ENCODE results near the gene ALKBH7. TPM values are rescaled to one million over a fixed set of nuclear protein-coding genes. Genes with fewer than 3 reads are reported as not detected.

ALKBH7 gene
- total RNA-seq, 1 experiment from 2014 or later = 70.0 TPM

- Mint-ChIP-seq H3K4me3 (ENCODE audit: unreplicated experiment) (no peak overlapping the region), H3K9me3 (ENCODE audit: unreplicated experiment) (no peaks in the 10 kb centered on the region), H3K27ac (ENCODE audit: unreplicated experiment) (peak overlapping the region; percentile 63), H3K36me3 (ENCODE audit: insufficient read depth, unreplicated experiment) (peaks cover 79% of the 10 kb centered on the region), H3K4me1 (ENCODE audit: low read depth, unreplicated experiment) (no peaks in the 10 kb centered on the region), H3K27me3 (ENCODE audit: insufficient read depth, unreplicated experiment) (no peaks in the 10 kb centered on the region)
- Histone ChIP-seq H3K27me3 (replicated peaks; ENCODE audit: control insufficient read depth, insufficient read depth, low read length) (no peaks in the 10 kb centered on the region), H3K4me3 (ENCODE audit: low read depth, low read length) (no peak overlapping the region), H3K9me3 (no peaks in the 10 kb centered on the region), H3K36me3 (ENCODE audit: control insufficient read depth, insufficient read depth, low read length) (no peaks in the 10 kb centered on the region; the same call in none of the 2 replicates), H3K4me1 (peaks cover 26% of the 10 kb centered on the region)
- intact Hi-C loops (cut with micrococcal nuclease; ENCODE audit: unreplicated experiment) = no loop called here
- peak; percentile 62 to 76 for DNase-seq
- ChIA-PET POLR2A (no interaction called here), CTCF (no interaction called here)
- no TSS peak for BruUV-seq (replicated peaks)
- TF ChIP-seq, protein P1, sequence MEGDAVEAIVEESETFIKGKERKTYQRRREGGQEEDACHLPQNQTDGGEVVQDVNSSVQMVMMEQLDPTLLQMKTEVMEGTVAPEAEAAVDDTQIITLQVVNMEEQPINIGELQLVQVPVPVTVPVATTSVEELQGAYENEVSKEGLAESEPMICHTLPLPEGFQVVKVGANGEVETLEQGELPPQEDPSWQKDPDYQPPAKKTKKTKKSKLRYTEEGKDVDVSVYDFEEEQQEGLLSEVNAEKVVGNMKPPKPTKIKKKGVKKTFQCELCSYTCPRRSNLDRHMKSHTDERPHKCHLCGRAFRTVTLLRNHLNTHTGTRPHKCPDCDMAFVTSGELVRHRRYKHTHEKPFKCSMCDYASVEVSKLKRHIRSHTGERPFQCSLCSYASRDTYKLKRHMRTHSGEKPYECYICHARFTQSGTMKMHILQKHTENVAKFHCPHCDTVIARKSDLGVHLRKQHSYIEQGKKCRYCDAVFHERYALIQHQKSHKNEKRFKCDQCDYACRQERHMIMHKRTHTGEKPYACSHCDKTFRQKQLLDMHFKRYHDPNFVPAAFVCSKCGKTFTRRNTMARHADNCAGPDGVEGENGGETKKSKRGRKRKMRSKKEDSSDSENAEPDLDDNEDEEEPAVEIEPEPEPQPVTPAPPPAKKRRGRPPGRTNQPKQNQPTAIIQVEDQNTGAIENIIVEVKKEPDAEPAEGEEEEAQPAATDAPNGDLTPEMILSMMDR (IDR thresholded peaks at IDR 0.05; ENCODE audit: insufficient read depth in 1 of 2, low read depth in 1 of 2, low read length in 1 of 2, severe bottlenecking in 1 of 2, unreplicated experiment in 1 of 2) = no peak
These were observed 5.4 kb downstream of the ALKBH7 start for GRCh38 chr19:6378041-6378440.

DNA sequence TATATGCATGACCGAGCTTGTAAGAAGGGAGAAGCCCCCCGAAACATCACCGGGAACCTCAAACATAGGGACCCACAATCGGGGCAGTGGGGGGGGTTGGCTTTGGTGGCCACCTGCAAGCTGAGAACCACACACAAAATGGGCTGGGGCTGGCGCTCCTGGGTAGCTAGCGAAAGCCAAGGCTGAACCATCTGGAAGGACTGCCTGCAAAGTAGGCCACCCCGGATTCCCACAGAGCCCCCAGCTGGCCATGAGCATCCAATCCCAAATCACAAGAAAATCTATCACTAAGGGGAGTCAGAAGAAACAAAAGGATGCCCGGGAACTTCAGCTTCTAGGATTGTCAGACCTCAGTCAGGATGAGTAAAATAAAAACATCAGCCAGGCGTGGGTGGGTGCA is 5.9 kb downstream of the ALKBH7 start:
- ChIA-PET POLR2A (no interaction called here), CTCF (no interaction called here)
- Histone ChIP-seq H3K9me3 (no peaks in the 10 kb centered on the region), H3K4me1 (peaks cover 26% of the 10 kb centered on the region), H3K27me3 (replicated peaks; ENCODE audit: control insufficient read depth, insufficient read depth, low read length) (no peaks in the 10 kb centered on the region), H3K4me3 (ENCODE audit: low read depth, low read length) (no peak overlapping the region), H3K36me3 (ENCODE audit: control insufficient read depth, insufficient read depth, low read length) (no peaks in the 10 kb centered on the region; the same call in none of the 2 replicates)
- Mint-ChIP-seq H3K27ac (ENCODE audit: unreplicated experiment) (peak overlapping the region; percentile 63), H3K27me3 (ENCODE audit: insufficient read depth, unreplicated experiment) (no peaks in the 10 kb centered on the region), H3K4me3 (ENCODE audit: unreplicated experiment) (no peak overlapping the region), H3K36me3 (ENCODE audit: insufficient read depth, unreplicated experiment) (peaks cover 80% of the 10 kb centered on the region), H3K4me1 (ENCODE audit: low read depth, unreplicated experiment) (no peaks in the 10 kb centered on the region), H3K9me3 (ENCODE audit: unreplicated experiment) (no peaks in the 10 kb centered on the region)
- DNase-seq = no peak
- intact Hi-C loops (cut with micrococcal nuclease; ENCODE audit: unreplicated experiment) = no loop called here
- TF ChIP-seq, protein P1 (IDR thresholded peaks at IDR 0.05; ENCODE audit: insufficient read depth in 1 of 2, low read depth in 1 of 2, low read length in 1 of 2, severe bottlenecking in 1 of 2, unreplicated experiment in 1 of 2) = no peak
- BruUV-seq (replicated peaks) = no TSS peak

GRCh38 chr19:6379744-6380143 is 7.2 kb downstream of the ALKBH7 start:
- no peaks in the 10 kb centered on the region for H3K9me3 Mint-ChIP-seq (ENCODE audit: unreplicated experiment)
- BruUV-seq (replicated peaks) = no TSS peak
- no peaks in the 10 kb centered on the region for H3K27me3 ChIP-seq (replicated peaks; ENCODE audit: control insufficient read depth, insufficient read depth, low read length)
- no peak for DNase-seq
- no peak overlapping the region for H3K4me3 ChIP-seq (ENCODE audit: low read depth, low read length)
- TF ChIP-seq, protein P1 (IDR thresholded peaks at IDR 0.05; ENCODE audit: insufficient read depth in 1 of 2, low read depth in 1 of 2, low read length in 1 of 2, severe bottlenecking in 1 of 2, unreplicated experiment in 1 of 2) = no peak
- H3K9me3 ChIP-seq = no peaks in the 10 kb centered on the region
- H3K27me3 Mint-ChIP-seq (ENCODE audit: insufficient read depth, unreplicated experiment) = no peaks in the 10 kb centered on the region
- H3K4me1 Mint-ChIP-seq (ENCODE audit: low read depth, unreplicated experiment) = no peaks in the 10 kb centered on the region
- CTCF ChIA-PET = no interaction called here
- intact Hi-C loops (cut with micrococcal nuclease; ENCODE audit: unreplicated experiment) = no loop called here
- H3K4me3 Mint-ChIP-seq (ENCODE audit: unreplicated experiment) = no peak overlapping the region
- H3K36me3 Mint-ChIP-seq (ENCODE audit: insufficient read depth, unreplicated experiment) = peaks cover 84% of the 10 kb centered on the region
- POLR2A ChIA-PET = no interaction called here
- peaks cover 17% of the 10 kb centered on the region for H3K4me1 ChIP-seq
- H3K27ac Mint-ChIP-seq (ENCODE audit: unreplicated experiment) = no peak overlapping the region
- no peaks in the 10 kb centered on the region; the same call in none of the 2 replicates for H3K36me3 ChIP-seq (ENCODE audit: control insufficient read depth, insufficient read depth, low read length)

Data from Caco-2 (cell line).